Stimulated activated naive B cell treated with anti-CD40 and anti-IgM and Interleukin-4, amounts not matched to agents 10 μg/mL and 1 μg/mL and 100 μg/mL, for 72 hours (primary cell): ENCODE results near the gene RFNG.

Experiments
- ATAC-seq, 2 donors: fragments of 150-1000 bp; cut with Tn5 transposase; replicated peaks; 2 replicates each; pipeline ENCODE4 v1.10.0; 2021; ENCODE audit warnings: moderate library complexity in 1 of 2
- DNase-seq: peaks from one replicate; pipeline ENCODE4 v3.0.0; 2021
- H3K27ac Mint-ChIP-seq: one replicate; pipeline ENCODE4 v1.8.0; 2022; ENCODE audit warnings: mild to moderate bottlenecking, mixed read lengths
- H3K27me3 Mint-ChIP-seq, 2 donors: one replicate each; pipeline ENCODE4 v1.8.0; 2022; ENCODE audit warnings: mixed read lengths in 2 of 2
- H3K36me3 Mint-ChIP-seq, 2 donors: one replicate each; pipeline ENCODE4 v1.8.0; 2022; ENCODE audit warnings: mixed read lengths in 2 of 2, mild to moderate bottlenecking in 1 of 2
- H3K4me1 Mint-ChIP-seq, 2 donors: one replicate each; pipeline ENCODE4 v1.8.0; 2022; ENCODE audit warnings: mixed read lengths in 2 of 2, mild to moderate bottlenecking in 1 of 2
- H3K4me3 Mint-ChIP-seq, 2 donors: one replicate each; pipeline ENCODE4 v1.8.0; 2022; ENCODE audit warnings: mild to moderate bottlenecking in 2 of 2, mixed read lengths in 2 of 2, moderate library complexity in 1 of 2
- H3K9me3 Mint-ChIP-seq, 2 donors: one replicate each; pipeline ENCODE4 v1.8.0; 2022; ENCODE audit warnings: mixed read lengths in 2 of 2, mild to moderate bottlenecking in 1 of 2

The RFNG gene

DNA sequence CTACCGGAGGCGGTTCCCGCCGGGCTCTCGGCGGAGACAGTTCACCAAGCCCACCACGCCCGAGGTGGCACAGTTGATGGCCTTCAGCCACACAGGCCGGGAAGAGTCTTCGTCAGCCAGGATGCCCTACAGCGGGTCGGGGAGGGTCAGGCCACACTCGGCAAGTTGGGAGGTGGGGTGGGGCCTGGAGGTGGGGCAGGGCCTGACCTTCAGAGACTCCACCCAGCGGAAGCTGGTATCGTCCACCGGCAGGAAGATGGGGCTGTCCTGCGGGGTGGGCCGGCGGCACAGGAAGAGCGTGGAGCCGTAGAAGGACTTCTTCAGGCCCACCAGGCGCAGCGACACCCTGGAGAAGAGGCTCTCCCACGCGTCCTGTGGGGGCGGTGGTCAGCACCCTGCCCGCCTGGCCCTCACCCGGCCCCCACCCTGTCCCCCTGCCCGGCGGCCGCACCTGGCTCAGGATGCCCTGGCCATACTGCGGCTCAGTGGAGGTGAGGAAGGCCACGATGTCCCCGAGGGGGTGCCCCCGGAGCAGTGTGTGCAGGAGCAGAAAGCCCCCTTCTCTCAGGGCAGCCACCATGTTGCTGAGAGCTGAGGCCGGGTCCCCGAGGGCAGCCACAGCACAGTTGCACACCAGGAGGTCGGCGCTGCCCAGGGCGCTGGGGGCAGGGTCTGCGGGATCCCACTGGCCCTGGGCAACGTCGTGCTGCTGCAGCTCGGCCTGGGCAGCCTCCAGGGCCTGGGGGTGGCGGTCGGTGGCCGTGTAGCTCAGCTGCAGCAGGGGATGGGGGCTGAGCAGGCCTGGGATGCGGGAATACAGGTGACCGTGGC, 33.6 kb upstream of the RFNG start:
- no peak overlapping the region for H3K27ac Mint-ChIP-seq
- H3K27me3 Mint-ChIP-seq = no peaks in the 10 kb centered on the region
- ATAC-seq (no peak), DNase-seq (no peak)
- H3K9me3 Mint-ChIP-seq = no peaks in the 10 kb centered on the region
- peaks cover 38 to 44% of the 10 kb centered on the region in 2 donors for H3K36me3 Mint-ChIP-seq
- H3K4me3 Mint-ChIP-seq = peak overlapping the region in 1 of 2 donors; percentile 14
- peaks cover 0 to 2% of the 10 kb centered on the region in 2 donors for H3K4me1 Mint-ChIP-seq

DNA sequence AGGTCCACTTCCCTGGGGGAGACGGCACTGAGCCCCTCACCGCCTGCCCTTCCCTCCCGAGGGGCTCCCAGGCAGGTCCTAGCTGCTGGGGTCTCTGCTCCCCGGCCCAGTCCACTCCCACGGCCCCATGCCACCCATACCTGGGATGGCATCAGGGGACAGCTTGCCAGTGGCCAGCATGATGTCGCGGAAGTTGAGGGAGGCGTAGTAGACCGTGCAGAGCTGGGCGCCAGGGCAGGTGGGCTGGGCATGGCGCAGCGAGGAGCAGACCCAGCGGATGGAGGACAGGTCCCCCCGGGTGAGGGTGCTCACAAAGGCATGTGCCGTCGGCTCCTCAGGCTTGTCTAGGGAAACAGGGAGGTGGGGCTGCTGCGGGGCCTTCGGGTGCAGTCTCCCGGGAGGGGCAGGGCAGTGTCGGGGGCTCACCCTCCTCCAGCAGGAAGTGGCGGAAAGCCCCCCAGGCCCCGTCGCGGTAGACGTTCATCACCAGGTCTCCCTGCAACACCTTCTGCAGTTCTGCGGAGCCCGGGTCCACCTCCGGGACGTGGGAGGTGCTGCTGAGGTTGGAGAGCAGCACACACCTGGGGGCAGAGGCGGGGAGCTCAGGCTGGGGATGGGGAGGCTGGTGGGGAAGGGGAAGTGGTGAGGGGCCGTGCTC, 32.9 kb upstream of the RFNG start:
- Mint-ChIP-seq H3K36me3 (peaks cover 43 to 50% of the 10 kb centered on the region in 2 donors), H3K27me3 (no peaks in the 10 kb centered on the region), H3K9me3 (no peaks in the 10 kb centered on the region), H3K27ac (no peak overlapping the region), H3K4me1 (peaks cover 0 to 2% of the 10 kb centered on the region in 2 donors), H3K4me3 (no peak overlapping the region)
- no peak for DNase-seq
- ATAC-seq = no peak

DNA sequence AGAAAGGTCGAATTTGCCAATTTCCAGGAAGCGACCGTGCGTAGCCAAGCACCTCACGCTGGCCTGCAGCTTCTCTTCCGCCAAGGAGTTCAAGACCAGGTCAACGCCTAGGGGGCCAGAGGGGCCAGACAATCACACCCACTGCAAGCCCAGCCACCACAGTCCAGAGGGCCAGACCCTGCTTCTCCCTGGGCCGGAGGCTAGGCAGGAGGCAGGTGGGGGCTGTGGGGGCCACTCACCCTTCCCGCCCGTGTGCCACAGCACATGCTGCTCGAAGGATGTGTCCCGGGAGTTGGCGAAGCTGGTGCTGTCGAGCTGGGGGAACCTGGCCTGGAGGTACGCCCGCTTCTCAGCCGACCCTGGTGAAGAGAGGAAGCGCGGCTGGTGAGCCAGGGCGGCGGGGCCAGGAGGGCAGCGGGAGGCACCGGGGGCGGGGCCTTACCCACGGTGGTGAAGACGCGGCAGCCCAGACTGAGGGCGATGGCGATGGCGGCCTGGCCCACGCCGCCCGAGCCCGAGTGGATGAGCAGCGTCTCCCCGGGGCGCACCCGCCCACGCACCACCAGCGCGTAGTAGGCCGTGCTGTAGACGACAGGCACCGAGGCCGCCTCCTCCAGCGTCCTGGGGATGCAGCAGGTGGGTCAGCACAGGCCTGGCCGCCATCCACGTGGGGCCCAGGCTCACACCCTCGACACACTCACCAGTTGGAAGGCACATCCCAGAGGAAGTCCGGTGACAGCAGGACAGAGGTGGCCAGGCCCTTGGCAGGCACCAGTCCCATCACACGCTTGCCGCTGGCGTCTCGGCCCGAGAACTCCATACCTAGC, 32.1 kb upstream of the RFNG start:
- Mint-ChIP-seq H3K36me3 (peaks cover 48 to 49% of the 10 kb centered on the region in 2 donors), H3K27me3 (no peaks in the 10 kb centered on the region), H3K9me3 (no peaks in the 10 kb centered on the region), H3K27ac (peak overlapping the region; percentile 31), H3K4me3 (no peak overlapping the region), H3K4me1 (peaks cover 0 to 2% of the 10 kb centered on the region in 2 donors)
- no peak for ATAC-seq
- DNase-seq = no peak

DNA sequence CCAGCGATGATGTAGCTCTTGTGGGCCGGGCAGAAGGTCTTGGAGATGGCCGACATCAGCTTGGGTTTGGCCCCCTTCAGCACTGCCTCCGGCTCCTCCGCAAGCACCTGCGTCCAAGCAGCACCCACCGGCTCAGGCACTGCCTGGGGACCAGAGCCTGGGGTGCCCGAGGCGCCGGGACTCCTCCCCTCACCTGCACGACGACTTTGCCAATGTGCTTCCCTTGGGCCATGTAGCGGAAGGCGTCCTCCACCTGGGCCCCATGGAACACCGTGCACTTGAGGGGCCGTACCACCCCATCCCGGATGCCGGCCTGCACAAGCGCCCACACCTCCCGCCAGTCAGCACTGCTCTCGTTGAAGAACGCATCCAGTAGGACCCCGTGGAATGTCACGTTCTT, 31.4 kb upstream of the RFNG start:
- Mint-ChIP-seq H3K4me3 (no peak overlapping the region), H3K27me3 (no peaks in the 10 kb centered on the region), H3K4me1 (peaks cover 2 to 3% of the 10 kb centered on the region in 2 donors), H3K36me3 (peaks cover 48% of the 10 kb centered on the region in 2 donors), H3K9me3 (no peaks in the 10 kb centered on the region), H3K27ac (peak overlapping the region; percentile 31)
- ATAC-seq (no peak), DNase-seq (no peak)

DNA sequence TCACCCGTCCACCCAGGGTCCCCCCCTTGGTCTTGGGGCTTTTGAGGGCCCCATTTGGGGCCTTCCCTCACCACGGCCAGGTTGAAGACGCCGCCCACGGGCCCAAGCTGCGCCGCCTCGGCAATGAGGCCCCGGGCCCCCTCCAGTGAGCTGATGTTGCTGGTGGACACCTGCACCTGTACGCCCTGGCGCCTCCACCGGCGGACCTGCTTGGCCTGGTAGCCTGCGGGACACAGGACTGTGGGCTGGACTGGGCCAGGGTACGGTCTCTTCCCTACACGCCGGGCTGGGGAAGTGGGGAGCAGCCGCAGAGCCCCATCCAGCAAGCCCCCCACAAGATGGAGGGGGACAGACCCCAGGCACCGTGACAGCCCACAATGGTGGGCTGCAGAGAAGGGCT, 30.8 kb upstream of the RFNG start:
- ATAC-seq (no peak), DNase-seq (no peak)
- Mint-ChIP-seq H3K27me3 (no peaks in the 10 kb centered on the region), H3K9me3 (no peaks in the 10 kb centered on the region), H3K4me3 (no peak overlapping the region), H3K4me1 (peaks cover 2 to 6% of the 10 kb centered on the region in 2 donors), H3K36me3 (peaks cover 50 to 52% of the 10 kb centered on the region in 2 donors), H3K27ac (no peak overlapping the region)

DNA sequence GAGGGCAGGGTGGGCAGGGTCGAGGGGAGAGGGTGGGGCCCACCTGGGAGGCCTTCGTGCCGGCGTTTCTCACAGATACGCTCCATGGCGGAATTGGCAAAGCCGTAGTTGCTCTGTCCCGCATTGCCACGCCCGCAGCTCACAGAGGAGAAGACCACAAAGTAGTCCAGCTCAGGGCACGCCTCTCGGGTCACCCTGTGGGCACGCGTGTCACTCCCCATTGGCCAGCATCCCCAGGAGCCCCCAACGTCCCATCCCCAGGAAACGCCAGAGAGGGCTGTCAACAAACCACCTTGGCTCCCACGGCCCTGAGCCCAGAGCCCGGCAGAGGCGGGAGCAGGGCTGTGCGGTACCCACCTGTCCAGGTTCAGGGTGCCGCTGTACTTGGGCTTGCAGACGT, 30.4 kb upstream of the RFNG start:
- Mint-ChIP-seq H3K36me3 (peaks cover 50 to 54% of the 10 kb centered on the region in 2 donors), H3K27ac (no peak overlapping the region), H3K4me1 (peaks cover 2 to 6% of the 10 kb centered on the region in 2 donors), H3K4me3 (no peak overlapping the region), H3K27me3 (no peaks in the 10 kb centered on the region), H3K9me3 (no peaks in the 10 kb centered on the region)
- no peak for DNase-seq
- ATAC-seq = no peak

DNA sequence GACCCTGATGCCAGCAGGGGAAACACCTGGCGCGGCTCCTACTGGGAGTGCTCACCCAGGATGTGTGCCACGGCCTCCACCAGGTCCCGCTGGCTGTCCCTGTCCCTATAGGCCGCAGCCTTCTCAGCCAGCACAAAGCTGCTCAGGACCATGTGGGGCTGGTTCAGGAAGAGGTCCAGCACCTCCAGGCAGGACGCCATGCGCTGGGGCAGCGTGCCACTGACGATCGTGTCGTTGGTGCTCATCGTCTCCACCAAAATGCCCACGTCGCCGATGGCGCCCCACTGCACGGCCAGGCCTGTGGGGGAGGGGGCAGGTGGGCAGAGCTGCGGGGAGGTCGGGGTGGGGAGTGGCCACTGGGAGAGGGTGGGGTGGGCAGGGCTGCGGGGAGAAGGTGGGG, 29.9 kb upstream of the RFNG start:
- ATAC-seq = no peak
- no peak overlapping the region for H3K27ac Mint-ChIP-seq
- peaks cover 52 to 55% of the 10 kb centered on the region in 2 donors for H3K36me3 Mint-ChIP-seq

DNA sequence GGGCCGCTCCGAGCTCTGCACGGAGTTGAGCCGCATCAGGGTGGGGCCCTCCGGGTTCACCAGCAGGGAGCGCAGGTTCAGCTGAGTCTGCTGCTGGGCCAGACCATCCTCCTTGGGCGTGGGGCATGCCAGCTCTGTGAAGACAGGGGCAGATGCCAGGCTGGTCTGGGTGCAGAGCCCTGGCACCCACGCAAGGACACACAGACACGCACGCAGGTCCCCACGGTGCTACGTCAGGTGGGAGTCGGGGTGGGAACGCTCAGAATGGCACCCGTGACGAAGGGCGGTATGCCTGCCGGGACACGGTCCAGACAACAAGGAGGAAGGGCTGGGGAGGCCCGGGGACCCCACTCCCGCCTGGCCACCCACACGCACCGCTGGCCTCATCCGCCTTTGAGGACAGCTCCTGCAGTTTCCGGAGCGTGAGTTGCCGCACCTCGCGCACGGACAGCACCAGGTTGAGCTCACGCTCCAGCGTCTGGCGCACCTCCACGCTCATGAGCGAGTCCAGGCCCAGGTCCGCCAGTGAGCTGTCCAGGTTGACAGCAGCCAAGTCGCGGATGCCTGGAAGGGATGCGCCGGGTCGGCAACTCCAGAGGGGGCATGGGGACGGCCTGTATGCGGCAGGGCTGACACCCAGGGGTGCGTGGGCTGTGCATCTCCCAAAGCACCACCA, 29.3 kb upstream of the RFNG start:
- no peaks in the 10 kb centered on the region for H3K27me3 Mint-ChIP-seq
- H3K9me3 Mint-ChIP-seq = no peaks in the 10 kb centered on the region
- DNase-seq (no peak), ATAC-seq (no peak)
- H3K4me1 Mint-ChIP-seq = peaks cover 4 to 14% of the 10 kb centered on the region in 2 donors
- H3K27ac Mint-ChIP-seq = no peak overlapping the region
- H3K4me3 Mint-ChIP-seq = no peak overlapping the region
- H3K36me3 Mint-ChIP-seq = peaks cover 49 to 55% of the 10 kb centered on the region in 2 donors

More for the DNA sequence above, 29.9 kb upstream of the RFNG start:
- Mint-ChIP-seq H3K27me3 (no peaks in the 10 kb centered on the region), H3K4me3 (no peak overlapping the region), H3K4me1 (peaks cover 3 to 10% of the 10 kb centered on the region in 2 donors), H3K9me3 (no peaks in the 10 kb centered on the region)
- DNase-seq = no peak

DNA sequence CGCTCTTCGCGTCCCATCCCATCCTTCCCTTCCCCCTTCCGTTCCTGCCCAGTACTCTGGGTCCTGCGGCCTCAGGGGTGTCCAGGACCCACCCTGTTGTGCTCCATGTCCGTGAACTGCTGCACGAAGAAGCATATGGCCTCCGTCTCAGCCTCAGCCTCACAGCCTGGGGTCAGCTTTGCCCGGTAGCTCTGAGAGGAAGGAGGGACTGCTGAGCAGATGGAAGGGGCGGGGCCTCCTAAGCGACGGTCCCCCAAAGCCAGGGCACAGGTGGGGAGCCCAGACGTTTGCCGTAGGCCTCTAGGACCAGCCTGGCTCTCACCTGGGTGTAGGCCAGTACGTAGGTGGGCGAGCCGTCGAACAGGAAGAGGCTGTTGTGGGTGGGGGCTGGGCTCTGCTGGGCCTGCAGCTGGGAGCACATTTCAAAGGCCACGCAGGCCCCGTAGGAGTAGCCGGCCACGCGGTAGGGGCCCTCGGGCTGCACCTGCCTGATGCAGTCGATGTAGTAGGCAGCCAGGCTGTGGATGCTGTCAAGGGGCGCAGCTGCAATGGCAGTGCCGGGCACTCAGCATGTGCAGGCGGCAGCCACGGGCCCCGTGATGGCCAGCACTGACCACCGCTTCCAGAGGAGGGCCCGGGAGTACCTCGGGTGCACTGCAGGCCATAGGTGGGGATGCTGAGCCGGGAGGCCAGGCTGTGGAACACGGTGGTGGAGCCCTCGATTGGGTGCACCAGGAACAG, 28.6 kb upstream of the RFNG start:
- H3K4me1 Mint-ChIP-seq = peaks cover 4 to 14% of the 10 kb centered on the region in 2 donors
- H3K4me3 Mint-ChIP-seq = no peak overlapping the region
- H3K36me3 Mint-ChIP-seq = peaks cover 49 to 55% of the 10 kb centered on the region in 2 donors
- ATAC-seq = no peak
- no peak for DNase-seq
- H3K27me3 Mint-ChIP-seq = no peaks in the 10 kb centered on the region
- H3K27ac Mint-ChIP-seq = no peak overlapping the region
- no peaks in the 10 kb centered on the region for H3K9me3 Mint-ChIP-seq

DNA sequence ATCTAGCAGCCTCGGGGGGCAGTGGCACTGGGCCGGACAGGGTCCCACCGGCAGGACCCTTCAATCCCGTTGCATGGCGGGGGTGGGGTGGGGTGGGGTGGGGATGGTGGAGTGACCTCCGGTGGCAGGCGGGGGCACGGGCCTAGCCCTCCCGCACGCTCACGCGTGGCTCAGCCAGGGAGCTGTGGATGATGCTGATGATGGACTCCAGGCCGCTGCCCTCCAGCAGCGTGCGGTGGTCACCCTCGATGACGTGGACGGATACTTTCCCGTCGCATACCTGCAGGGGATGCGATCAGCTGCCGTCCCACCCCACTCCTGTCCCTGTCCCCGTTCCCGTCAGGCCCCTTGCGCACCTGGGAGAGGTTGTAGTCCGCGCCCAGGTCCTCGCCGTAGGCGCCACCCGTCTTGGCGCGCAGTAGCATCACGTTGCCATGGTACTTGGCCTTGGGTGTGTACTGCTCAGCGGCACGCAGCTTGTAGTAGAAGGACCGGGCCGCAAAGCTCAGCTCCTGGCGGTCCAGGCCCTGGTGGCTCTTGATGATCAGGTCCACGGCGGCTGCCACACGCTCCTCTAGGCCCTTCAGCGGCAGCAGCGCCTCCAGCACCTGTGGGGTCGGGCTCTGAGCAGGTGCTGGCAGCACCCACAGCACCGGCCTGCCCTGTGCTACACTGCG, 27.5 kb upstream of the RFNG start:
- Mint-ChIP-seq H3K4me1 (peaks cover 2 to 14% of the 10 kb centered on the region in 2 donors), H3K27ac (no peak overlapping the region), H3K9me3 (no peaks in the 10 kb centered on the region), H3K4me3 (no peak overlapping the region), H3K36me3 (peaks cover 42 to 51% of the 10 kb centered on the region in 2 donors), H3K27me3 (no peaks in the 10 kb centered on the region)
- ATAC-seq = no peak
- DNase-seq = no peak

DNA sequence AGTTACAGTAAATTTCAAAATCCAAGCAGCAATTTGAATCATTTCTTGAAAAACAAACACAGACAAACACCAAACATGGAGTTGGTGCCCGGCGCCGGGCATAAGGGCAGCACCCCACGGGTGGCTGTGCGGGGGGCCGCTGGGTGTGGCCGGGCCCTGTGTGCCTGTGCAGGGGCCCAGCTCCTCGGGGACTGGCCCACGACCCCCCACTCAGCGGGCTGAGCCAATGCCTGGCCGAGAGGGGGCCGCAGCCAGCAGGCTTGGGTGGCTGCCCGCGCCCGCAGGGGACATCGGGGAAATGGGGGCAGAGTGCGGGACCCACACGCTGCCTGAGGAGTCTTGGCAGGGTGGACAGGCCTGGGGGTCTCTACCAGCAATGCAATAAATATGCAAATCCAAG, 26.8 kb upstream of the RFNG start:
- Mint-ChIP-seq H3K27ac (no peak overlapping the region), H3K36me3 (peaks cover 36 to 45% of the 10 kb centered on the region in 2 donors), H3K9me3 (no peaks in the 10 kb centered on the region), H3K4me3 (no peak overlapping the region), H3K27me3 (no peaks in the 10 kb centered on the region), H3K4me1 (peaks cover 2 to 14% of the 10 kb centered on the region in 2 donors)
- ATAC-seq = no peak
- DNase-seq = no peak

DNA sequence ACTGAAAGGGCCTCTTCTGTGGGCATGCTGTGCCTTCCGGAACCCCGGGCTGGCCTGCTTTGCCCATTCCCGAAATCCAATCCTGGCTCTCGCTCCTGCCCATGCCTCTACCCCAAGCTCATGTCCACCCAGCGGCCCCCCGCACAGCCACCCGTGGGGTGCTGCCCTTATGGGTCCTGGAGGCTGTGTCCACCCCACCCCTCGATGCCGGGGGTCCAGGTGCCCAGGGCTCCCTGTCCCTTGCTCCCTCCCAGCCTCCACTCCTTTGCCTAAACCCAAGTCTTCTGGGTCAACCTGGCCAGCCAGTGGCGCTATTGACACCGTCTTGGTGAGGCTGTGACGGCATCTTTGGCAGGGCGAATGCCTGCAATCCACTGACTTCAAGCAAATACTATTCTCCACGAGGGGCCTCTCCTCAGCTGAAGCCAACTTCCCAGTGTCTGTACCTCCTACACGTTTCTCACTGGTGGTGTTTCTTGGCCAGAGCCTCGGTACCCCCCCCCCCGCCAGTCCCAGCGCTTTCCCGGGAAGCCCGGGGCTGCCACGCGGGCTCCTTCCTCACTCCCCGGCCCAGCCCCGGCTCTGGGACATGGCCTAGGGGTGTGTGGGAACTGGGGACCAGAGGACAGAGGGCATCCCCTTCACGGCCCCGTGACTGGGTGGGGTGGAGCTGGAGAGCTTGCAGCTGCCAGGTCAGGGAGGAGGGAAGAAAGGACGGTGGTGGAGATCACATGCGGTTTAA, 26.2 kb upstream of the RFNG start:
- DNase-seq = no peak
- no peaks in the 10 kb centered on the region for H3K27me3 Mint-ChIP-seq
- no peak for ATAC-seq
- H3K4me1 Mint-ChIP-seq = peaks cover 2 to 14% of the 10 kb centered on the region in 2 donors
- H3K27ac Mint-ChIP-seq = peak overlapping the region; percentile 33
- no peak overlapping the region for H3K4me3 Mint-ChIP-seq
- peaks cover 31 to 38% of the 10 kb centered on the region in 2 donors for H3K36me3 Mint-ChIP-seq
- H3K9me3 Mint-ChIP-seq = no peaks in the 10 kb centered on the region
